Astrocyte of the cerebellum (primary cell): ENCODE data around the gene ARHGEF39.

Source experiments
- DNase-seq: peaks from one replicate; pipeline ENCODE4 v3.0.0-alpha.2; 2011; ENCODE audit warnings: low read depth
- H3K4me3 ChIP-seq: 2 replicates; pipeline ENCODE4 v1.5.1; 2011; ENCODE audit warnings: mild to moderate bottlenecking, low read depth, low read length, moderate library complexity
- in situ Hi-C: cut with HindIII; loops from 2 replicates; pipeline ENCODE4 v1.10.0; 2017; ENCODE audit warnings: low sequenced_read_pairs
- TF ChIP-seq, protein P1 (sequence below): IDR thresholded peaks from 2 replicates; pipeline ENCODE4 v1.5.1; 2012; ENCODE audit warnings: low read length, low read depth, moderate library complexity, mild to moderate bottlenecking; ENCODE audit errors: missing control alignments

Gene ARHGEF39

DNA sequence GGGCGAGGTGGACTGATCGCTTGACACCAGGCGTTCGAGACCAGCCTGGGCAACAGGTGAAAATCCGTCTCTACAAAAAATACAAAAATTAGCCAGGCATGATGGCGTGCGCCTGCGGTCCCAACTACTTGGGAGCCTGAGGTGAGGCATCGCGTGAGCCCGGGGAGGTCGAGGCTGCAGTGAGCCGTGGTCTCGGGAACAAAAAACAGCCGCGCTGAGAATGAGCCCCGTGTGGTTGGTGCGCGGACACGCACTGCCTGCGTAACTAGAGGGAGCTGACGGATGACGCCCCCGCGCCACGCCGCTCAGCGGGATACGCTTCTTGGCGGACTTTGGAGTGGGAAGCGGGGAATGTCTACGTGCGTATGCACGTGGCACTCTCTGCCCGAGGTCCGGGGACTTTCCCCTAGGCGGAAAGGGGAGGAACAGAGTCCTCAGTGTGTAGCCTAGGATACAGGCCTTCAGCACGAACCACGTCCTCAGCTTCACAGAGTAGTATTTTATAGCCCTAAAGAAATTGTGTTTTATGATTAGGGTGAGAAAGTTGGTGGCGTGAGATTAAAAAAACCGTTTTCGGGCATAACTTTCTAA lies 7.4 kb downstream of the ARHGEF39 start, which contains the start of gene RMRP:
Gene RMRP (minus strand): TSS at position 474 of the 591 bp plus-strand sequence.
- TF ChIP-seq, protein P1, sequence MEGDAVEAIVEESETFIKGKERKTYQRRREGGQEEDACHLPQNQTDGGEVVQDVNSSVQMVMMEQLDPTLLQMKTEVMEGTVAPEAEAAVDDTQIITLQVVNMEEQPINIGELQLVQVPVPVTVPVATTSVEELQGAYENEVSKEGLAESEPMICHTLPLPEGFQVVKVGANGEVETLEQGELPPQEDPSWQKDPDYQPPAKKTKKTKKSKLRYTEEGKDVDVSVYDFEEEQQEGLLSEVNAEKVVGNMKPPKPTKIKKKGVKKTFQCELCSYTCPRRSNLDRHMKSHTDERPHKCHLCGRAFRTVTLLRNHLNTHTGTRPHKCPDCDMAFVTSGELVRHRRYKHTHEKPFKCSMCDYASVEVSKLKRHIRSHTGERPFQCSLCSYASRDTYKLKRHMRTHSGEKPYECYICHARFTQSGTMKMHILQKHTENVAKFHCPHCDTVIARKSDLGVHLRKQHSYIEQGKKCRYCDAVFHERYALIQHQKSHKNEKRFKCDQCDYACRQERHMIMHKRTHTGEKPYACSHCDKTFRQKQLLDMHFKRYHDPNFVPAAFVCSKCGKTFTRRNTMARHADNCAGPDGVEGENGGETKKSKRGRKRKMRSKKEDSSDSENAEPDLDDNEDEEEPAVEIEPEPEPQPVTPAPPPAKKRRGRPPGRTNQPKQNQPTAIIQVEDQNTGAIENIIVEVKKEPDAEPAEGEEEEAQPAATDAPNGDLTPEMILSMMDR, result peak; percentile 13
- peak; percentile 99 for DNase-seq
- H3K4me3 ChIP-seq, result peak within 1 kb of the TSS; percentile 76
- in situ Hi-C loops, result no loop called here

DNA sequence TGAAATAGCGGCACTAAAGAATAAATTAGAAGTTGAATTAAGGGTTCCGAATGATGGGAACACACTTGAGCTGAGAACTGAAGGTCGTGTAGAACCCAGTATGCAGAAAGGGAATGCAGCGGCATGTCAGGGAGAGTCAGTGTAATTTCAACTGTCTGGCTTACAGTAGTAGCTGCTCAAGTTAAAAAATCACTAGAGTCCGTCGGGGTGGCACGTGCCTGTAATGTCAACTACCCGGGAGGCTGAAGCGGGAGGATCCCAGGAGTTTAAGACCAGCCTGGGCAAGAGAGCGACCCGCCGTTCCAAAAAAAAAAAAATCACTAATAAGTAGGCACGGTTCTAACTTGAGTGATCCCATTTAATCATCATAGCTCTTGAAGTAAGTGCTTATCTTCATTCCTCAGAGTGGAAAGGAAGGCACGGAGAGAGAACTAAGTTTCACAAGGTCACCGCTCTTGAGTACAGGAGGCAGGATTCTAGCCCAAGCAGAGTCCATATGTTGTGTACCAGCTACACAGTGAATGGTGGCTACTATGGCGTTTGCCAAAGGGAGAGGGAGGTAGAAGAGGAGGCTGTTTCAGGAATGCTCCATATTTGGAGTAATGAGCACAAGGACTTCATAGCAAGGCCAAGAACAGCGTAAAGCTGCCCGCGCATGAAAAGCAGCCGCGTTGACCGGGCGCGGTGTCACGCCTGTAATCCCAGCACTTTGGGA lies 8.0 kb downstream of the ARHGEF39 start:
- H3K4me3 ChIP-seq, result peak overlapping the region; percentile 76
- no peak for DNase-seq
- TF ChIP-seq, protein P1, result no peak
- in situ Hi-C loops, result no loop called here

DNA sequence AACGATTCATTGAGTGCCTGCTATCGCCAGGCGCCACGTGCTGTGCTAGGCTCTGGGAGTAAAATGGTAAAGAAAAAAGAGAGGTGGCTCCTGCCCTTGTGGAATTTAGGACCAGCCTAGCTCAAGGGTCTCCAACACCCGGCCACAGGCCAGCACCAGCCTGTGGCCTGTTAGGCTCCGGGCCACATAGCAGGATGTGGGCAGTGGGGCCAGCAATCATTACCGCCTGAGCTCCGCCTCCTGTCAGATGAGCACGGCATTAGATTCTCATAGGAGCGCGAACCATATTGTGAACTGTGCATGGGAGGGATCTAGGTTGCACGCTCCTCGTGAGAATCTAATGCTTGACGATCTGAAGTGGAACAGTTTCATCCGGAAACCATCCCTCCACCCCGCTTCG lies 8.6 kb downstream of the ARHGEF39 start:
- no peak for DNase-seq
- in situ Hi-C loops, result no loop called here
- TF ChIP-seq, protein P1, result no peak
- H3K4me3 ChIP-seq, result no peak overlapping the region

DNA sequence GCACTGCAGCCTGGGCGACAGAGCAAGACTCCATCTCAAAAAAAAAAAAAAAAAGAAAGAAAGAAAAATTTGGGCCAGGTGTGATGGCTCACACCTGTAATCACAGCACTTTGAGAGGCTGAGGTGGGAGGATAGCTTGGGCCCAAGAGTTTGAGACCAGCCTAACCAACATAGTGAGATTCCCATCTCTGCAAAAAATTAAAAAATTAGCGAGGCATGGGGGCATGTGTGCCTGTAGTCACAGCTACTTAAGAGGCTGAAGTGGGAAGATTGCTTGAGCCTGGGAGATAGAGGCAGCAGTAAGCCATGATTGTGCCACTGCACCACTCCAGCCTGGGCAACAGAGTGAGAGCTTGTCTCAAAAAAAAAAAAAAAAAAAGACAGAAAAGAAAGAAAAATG lies 11.4 kb downstream of the ARHGEF39 start:
- H3K4me3 ChIP-seq, result no peak overlapping the region
- in situ Hi-C loops, result no loop called here
- TF ChIP-seq, protein P1, result no peak

DNA sequence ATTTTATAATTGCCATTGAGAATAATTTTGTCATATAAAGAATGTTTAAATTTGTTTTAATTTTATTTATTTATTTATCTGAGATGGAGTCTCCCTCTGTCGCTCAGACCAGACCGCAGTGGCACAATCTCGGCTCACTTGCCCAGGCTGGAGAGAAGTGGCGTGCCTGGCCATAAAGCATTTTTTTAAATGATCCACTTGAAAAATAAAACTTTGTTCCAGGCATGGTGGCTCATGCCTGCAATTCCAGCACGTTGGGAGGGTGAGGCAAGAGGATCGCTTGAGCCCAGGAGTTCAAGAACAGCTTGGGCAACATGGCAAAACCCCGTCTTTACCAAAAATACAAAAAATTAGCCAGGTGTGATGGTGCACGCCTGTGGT lies 12.2 kb downstream of the ARHGEF39 start:
- in situ Hi-C loops, result no loop called here
- TF ChIP-seq, protein P1, result no peak
- no peak overlapping the region for H3K4me3 ChIP-seq
- no peak for DNase-seq

More for the DNA sequence above, 11.4 kb downstream of the ARHGEF39 start:
- DNase-seq, result no peak

DNA sequence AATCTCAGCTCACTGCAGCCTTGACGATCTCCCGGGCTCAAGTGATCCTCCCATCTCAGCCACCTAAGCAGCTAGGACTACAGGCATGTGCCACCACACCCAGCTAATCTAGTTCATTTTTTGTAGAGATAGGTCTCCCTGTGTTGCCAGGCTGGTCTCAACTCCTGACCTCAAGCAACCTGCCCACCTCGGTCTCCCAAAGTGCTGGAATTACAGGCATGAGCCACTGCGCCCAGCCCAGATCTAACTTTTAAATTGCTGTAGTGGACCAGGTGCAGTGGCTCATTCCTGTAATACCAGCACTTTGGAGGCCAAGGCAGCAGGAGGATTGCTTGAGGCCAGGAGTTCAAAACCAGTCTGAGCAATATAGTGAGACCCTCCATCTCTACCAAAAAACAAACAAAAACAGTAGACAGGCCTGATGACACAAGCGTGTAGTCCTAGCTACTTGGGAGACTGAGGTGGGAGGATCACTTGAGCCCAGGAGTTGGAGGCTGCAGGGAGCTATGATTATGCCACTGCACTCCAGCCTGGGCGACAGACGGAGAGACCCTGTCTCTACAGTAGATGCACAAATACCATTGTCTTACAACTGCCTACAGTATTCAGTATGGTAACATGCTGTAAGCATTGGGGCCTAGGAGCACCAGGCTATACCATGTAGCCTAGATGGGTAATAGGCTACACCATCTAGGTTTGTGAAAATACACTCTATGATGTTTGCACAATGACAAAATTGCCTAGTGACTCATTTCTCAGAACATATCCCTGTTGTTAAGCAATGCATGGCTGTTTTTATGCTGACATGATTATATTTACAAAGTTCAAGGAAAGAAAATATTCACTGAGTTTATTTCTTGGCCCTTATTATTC lies 12.8 kb downstream of the ARHGEF39 start:
- DNase-seq, result no peak
- in situ Hi-C loops, result no loop called here
- TF ChIP-seq, protein P1, result no peak
- no peak overlapping the region for H3K4me3 ChIP-seq
